HuH-7.5 (cell line): Measurements from ENCODE around the gene ZXDC.
A peak's percentile ranks its signal among the peaks of the same experiment; 100 is the strongest.

Experiments
- DNase-seq: peaks from one replicate; pipeline ENCODE4 v3.0.0; 2011; ENCODE audit warnings: low spot score

Gene ZXDC

DNA sequence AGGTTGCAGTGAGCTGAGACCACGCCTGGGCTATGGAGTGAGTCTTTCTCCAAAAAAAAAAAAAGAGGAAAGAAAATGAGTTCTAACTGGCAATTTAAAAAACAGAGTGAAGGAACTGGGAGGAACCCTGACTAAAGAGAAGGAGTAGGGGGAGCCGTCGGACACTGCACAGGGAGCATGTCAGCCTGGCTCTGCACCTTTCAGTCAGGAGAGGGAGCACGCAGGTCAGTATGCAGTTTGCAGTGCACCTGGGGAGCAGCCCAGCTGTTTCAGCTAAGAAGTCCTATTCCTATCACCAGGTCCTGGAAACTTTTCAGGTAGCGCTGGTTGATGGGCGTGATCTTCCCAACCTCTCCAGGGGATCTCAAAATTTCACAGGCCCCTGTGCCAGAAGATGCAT is 14.9 kb upstream of the ZXDC start:
- DNase-seq: peak; percentile 55

DNA sequence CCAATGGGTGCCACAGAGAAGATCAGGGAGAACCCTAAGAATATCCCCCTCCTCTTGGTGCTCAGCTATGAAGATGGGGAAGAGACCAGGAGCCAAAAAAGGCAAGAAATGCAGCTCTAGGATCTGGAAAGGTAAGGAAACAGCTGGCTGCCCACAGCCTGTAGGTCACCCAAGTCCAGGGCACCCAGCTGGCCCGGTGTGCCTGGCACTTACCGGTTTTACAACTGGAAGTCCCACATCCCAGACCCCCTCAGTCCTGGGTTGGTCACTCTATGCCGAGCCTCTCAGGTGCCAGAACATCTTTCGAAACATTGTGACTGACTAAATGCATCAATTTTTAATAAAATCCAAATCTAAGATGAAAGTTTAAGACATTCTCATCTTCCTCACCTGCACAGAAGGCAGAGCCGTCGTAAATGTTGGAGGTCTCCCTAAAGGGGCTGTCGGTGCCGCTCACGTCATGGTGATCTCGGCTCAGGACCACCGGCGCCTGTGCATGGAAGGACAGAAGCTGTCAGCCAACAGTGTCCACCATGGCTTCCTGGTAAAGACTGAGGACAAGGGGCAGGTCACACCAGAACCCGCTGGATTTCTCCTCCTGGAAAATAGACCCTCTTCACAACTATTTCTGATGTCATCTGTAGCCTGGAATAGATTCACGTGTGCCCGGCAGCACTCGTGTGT is 13.3 kb upstream of the ZXDC start:
- DNase-seq: no peak

DNA sequence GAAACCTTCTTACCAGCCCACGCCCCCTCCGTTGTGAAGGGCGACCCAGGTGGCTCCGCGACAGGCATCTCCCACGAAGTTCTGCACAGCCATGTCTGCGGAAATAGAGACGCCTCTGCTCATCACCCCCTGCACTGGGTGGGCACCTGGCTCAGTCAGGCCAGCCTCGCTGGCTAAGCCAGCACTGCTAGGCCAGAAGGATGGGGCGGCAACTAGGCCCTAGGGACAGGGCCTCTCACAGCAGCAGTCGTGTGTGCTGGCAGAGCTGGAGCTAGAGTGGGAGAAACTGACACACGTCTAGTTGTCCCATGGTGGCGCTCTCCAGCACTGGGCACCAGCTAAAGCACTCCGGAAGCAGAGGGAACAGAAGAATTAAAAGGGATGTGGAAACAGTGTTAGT is 12.5 kb upstream of the ZXDC start:
- no peak for DNase-seq

- DNase-seq: no peak
Observed at GRCh38 chr3:126487151-126487771, 11.6 kb upstream of the ZXDC start.

DNA sequence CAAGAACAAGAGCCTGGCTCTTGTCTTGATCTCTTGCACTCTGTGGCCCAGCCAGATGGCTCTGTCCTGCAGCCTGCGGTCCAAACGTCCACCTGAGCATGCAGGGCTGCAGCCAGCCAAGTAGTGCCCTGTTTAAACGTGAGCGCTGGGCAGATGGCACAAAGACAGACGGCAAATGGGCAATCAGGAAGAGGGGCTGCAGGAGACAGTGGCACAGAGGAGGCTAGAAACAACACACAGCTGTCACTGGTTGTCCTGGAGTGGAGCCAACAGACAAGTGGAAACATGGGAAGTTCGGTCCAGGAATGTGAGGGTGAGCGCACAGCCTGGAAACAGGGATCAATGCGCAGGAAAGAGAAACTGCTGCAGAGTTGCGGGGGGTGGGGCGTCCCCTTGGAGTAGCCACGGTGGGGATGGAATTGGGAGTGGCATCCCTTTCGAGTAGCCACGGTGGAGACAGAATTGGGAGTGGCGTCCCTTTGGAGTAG is 10.7 kb upstream of the ZXDC start:
- DNase-seq: no peak

DNA sequence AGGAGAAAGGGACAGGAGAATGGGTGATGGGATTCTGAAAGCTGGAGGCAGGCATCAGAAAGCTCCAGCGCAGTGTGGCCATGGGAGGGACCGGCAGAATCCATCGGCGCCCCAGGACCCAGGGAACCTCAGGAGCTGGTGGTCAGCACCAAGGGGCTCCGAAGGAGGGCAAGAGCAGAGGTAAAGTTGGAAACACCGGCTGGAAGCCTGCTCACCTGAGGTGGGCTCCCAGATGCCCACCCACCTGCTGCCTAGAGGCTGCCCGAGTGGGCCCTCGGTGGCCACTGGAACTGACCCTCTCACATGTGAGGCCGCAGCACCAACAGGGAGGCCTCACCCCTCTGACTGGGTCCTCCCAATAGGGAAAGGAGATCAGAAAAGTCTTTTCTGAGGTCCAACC is 10.3 kb upstream of the ZXDC start:
- DNase-seq: no peak

- DNase-seq: no peak
Observed at GRCh38 chr3:126485176-126485897, 9.6 kb upstream of the ZXDC start.

DNA sequence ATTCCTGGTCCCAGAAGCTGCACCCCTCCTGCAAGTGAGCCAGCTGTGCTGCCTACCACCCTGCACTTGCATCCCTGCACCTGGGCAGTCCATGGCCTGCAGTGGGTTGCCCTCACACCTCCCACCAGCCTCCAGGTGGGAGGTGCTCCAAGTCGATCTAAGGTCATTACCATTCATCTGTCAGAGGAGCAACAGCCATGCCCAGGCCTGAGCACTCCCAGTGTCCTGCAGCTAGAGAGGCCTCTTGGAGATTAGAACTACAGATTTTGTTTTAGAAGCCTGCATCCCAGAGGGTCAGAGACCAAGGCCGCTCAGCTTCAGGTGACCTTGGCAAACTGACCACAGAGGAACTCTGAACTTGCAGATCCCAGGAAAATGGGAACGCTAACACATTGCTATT is 9.0 kb upstream of the ZXDC start:
- DNase-seq: no peak

- DNase-seq: no peak
Observed at GRCh38 chr3:126484148-126484547, 8.5 kb upstream of the ZXDC start.

GRCh38 chr3:126483321-126483761 is 7.7 kb upstream of the ZXDC start:
- no peak for DNase-seq

DNA sequence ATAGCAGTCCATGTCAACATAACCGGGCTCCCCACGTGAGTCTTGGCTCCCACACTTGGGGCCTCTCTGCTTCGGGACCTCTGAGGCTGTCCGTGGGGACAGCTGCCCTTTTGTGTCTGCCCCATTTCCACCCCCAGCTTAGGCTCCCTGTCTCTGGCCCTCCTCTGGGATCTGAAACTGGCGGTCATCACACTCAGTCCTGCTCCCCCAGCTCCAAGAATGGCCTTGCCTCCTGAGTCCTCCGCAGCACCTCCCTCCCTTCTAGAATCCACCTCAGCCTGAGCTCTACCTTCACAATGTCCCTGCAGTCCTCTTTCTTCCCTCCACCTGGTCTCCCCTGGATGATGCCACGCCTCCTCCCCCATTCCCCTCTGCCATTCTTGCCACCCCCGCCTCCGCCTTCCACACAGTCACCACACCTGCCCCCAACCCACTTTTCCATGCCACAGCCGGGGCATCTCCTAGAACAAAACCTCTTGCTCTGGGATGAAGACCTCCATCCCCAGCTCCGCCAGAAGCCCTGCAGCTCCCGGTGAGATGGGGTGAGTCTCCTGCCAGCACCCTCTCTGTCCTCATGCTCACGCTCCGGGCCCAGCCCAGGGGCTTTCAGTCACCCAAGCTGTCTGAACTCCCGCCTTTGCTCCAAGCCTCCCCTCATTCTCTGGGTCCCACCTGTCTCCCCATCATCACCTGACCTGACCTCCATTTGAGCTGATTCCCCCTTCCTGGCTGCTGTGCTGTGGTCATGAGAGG is 7.0 kb upstream of the ZXDC start:
- DNase-seq: no peak

GRCh38 chr3:126481808-126482502 is 6.3 kb upstream of the ZXDC start:
- no peak for DNase-seq

DNA sequence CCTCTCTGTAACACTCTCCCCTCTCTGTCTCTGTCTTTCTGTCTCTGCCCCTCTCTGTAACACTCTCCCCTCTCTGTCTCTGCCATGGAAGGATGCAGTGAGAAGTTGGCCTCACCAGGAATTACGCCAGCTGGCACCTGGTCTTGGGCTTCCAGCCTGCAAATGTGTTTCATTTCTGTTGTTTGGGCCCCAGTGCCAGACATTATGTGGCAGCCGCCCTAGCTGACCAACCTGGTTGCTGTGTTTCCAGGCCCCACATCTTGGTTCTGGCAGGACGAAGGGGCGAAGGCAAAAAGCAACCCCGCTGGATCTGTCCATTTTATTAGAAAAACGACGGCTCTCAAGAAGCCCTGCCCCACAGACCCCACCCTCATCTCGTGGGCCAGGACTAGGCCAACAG is 5.2 kb upstream of the ZXDC start:
- DNase-seq: no peak

DNA sequence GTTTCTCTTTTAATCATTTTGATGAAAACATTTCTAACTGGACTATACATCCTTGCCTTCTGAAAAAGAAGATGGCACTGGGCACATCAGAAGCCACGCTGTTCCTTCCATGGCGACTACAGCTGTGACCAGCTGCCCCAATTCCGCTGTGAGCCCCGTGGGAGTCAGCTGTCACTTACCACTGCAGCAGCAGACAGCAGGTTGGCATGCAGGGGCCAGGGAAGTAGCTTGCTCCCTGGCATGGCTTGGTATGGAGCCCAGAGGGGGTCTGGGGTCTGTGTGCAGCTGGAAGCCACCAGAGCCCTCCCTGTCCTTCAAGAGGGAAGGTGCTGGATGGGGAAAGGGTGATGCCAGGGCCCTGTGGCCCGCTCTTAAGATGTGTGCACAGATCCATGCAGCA is 4.5 kb upstream of the ZXDC start:
- DNase-seq: no peak

DNA sequence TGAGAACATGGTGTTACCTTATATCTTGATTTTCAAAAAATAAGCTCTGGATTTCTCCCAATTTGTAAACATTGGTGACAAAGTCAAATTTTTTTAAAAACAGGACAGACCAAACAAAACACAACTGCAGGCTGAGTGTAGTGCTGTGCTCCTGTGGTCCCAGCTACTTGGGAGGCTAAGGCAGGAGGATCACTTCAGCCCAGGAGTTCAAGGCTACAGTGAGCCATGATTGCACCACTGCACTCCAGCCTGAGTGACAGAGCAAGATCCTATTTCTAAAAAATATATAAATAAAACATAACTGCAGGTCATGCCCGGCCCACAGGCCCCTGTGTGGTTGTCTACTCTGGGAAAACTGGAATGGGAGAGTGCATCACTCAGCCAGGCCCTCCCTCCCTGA is 4.0 kb upstream of the ZXDC start:
- DNase-seq: no peak

- no peak for DNase-seq
Observed at GRCh38 chr3:126478581-126479310, 3.1 kb upstream of the ZXDC start.

- peak; percentile 48 for DNase-seq
Observed at GRCh38 chr3:126477061-126477380, 1.3 kb upstream of the ZXDC start.

DNA sequence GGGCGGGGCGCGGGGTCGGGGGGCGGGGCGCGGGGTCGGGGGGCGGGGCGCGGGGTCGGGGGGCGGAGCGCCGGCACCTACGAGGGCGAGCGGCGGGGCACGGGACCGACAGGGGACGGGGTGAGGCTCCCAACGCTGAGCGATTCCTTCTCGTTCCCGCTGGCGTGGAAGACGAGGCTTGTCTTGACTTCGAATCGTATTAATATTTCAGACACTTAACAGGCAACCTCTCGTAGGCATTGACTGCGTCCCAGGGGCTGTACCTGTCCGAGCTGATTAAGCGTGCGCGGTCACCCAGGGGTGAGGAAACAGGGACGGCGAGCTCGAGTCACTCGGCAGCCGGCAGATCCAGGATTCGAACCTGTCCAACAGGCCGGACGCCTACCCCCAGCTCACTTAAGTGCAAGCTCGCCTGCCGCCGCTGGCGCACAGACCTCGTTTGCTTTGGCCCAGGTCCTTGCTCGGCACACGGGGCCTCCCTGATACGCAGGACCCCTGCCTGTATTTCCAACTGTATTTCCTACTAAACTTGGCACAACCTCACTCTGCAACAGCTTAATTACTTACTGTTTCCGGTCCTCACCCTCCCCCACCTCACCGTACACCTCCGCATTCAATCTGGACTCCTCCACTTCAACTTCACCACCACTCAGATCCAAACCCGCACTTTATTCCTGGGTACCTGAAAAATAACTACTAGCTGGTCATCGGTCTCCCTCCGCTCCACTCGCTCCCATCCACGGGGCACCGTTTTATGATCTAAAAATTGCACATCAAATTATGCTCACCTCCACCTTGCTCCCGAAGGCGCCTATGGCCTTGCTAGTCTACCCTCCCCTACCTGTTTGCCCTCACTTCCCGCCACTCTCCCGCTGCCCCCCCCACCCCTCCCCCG is 722 bp upstream of the ZXDC start:
- peak; percentile 94 for DNase-seq

GRCh38 chr3:126474498-126475412 is 936 bp downstream of the ZXDC start:
- peak; percentile 54 for DNase-seq
